RKO (cell line): Measurements from ENCODE around the gene CIBAR2.

Experiments used
- DNase-seq: peaks from one replicate; pipeline ENCODE4 v3.0.0-alpha.2; 2016; ENCODE audit warnings: low spot score

CIBAR2 gene

DNA sequence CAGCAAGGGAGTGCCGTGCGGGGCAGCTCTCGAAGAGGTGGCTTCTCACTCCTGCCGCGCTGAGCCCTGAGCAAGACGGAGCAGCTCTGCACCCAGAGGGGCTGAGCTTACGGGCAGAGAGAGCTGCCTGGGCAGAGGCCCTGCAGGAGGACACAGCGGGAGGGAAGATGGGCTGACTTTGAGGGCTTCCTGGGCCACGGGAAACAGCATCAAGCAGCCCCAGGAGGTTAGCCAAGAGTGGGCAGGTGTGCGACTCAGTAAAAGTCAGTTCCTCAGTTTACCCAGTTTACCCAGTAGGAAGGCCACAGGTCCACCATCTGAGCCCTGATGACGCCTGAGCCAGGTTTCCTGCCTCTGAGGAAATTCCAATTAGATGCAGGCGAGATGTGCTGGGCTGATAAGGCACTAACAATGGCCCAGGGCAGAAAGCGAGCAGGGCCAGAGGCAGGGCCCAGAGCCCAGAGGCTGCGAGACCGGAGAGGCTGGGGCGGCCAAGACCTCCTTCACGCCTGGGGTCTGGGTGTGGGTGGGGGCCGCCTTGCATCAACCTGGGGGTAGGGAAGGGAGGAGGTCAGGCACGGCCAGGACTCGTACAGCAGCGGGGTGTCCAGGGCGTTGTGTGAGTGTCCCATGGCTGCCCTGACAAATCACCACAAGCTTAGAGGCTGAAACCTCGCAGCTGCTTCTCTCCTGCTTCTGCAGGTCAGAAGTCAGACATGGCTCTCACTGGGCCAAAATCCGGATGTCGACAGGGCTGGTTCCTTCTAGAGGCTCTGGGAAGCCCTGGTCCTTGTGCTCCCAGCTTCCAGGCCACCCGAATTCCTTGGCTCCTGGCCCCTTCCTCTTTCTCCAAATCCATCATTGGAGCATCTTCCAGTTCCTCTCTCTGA lies 32.0 kb upstream of the CIBAR2 start:
- no peak for DNase-seq

DNA sequence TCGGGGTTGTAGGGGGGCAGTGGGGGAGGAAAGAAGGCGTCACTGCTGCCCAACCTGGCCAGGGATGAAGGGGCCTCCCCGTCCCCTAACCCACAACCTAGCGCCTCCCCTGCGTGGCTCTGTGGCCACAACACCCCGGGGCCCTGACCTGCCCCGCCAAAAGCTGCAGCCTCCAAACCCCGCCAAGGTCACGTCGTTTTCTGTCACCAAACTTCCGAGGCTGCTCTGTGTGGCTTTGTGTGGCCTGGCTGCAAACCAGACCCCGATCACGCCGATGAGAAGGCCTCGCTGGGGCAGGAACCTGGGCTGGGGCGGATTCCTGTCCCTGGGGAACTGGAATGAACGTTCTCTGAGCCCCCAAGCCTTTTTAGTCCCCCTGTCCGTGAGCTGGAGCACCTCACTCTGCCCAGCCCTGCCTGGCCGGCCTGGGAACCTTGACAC lies 30.5 kb upstream of the CIBAR2 start:
- DNase-seq, result no peak

DNA sequence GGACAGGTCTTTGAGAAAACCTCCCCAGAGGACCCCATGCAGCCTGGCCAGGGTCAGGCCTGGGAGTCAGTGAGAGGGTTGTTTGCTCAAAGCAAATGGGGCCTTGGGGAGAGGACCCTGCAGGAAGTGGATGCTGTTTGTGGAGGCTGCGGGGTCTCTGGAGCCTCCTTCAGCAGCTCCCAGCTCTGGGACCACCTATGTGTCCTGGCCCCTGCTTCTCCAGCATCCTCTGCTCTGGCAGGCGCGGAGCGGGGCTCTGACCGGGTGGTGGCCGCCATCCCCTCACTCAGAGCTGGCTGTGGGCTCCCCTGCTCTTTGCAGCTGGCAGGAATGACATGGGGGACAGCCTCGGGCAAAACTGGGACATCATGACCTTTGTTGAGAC lies 29.8 kb upstream of the CIBAR2 start:
- DNase-seq, result no peak

DNA sequence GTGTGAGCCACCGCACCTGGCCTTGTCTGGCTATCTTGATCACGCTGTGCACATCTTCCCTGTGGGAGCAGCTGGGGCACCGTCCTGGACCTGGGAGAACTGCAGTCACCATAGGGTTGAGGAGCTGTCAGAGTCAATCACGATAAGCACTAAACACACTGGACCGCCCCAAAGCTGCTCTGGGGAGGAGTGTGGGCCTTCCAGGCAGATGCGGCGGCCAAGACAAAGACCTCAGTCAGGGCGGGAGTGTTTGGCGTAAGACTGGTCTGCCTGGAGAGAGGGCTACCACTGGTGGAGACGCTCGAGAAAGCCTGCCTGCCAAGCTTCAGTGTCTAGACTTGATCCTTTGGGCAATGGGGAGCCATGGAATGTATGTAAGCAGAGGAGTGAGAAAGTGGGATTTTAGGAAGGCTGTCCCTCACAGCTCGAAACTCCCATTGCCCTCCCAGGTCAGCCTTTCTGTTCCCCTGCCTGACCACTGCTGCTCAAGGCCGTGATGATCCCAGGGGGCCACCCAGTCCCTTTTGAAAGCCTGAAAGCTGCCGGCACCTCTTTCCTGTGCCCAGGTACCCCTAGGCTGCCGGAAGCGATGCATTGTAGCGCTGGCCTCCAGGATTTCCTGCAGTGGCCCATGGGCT lies 29.3 kb upstream of the CIBAR2 start:
- no peak for DNase-seq

DNA sequence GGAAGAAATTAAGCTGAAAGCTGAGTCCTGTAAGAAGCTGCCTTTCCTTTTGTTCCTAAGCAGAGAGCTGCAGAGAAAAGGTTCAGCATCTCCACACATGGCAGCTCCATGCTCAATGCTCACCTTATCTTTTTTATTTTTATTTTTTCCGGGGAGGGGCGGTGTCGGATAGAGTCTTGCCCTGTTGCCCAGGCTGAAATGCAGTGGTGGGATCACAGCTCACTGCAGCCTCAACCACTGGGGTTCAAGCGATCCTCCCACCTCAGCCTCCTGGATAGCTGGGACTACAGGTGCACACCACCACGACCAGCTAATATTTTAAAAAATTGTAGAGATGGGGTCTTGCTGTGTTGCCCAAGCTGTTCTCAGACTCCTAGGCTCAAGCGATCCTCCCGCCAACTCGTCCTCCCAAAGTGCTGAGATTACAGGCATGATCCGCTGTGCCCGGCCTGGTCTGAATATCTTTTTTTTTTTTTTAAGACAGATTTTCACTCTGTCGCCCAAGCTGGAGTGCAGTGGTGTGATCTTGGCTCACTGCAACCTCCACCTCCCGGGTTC lies 28.3 kb upstream of the CIBAR2 start:
- DNase-seq, result no peak

DNA sequence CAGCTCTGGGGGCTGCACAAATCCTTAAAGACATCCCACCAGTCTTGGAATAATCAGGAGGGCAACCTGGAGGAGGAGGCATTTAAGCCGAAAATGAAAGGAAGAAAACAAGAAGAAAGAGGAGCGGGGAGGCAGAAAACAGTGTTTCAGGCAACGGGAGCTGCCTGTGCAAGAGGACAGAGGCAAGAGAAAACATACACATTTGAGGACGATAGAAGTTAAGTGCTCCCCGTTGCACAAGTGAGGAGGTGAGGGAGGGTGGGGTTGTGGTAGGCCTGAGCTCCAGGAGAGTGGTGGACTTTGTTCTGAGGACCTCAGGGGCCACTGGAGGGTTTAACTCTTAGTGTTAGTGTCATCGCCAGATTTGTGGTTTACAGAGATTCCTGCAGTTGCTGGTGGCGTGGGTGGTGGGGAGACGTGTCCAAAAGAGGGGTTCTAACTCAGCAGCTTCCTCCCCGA lies 27.6 kb upstream of the CIBAR2 start:
- DNase-seq, result no peak

DNA sequence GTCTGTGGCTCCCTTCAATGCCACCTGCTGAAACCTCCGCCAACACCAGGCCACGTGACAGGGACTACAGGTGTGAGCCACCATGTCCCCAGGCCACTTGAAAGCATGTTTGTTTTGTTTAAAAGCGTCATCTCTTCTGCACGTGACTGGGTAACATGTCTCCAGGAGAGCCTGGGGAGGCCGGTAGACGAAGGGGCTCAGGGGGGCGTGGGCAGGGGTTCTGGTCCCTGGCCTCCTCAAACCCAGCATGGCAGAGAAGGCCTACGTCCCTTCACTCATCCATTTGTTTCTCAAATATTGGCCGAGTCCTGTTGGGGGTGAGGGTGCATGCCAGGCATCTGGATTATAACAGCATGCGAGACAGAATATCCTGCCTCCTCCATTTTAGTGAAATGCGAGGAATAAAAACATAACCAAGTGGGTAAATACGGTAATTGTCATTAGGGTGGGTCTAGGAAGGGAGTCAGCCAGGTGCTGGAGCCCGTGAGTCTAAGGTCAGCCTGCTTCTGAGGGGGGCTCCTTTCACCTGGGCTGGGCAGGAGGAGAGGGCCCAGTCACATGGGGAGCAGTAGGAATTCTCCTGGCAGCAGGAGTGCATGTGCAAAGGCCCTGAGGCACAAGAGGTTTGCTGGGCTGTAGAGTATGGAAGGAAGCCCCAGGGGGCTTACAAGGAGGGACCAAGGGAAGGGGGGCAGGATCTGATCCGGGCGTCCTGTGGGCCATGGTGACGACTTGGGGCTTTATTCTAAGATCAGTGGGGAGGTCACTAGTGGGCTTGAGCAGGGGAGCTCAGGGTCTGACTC lies 26.8 kb upstream of the CIBAR2 start:
- no peak for DNase-seq

DNA sequence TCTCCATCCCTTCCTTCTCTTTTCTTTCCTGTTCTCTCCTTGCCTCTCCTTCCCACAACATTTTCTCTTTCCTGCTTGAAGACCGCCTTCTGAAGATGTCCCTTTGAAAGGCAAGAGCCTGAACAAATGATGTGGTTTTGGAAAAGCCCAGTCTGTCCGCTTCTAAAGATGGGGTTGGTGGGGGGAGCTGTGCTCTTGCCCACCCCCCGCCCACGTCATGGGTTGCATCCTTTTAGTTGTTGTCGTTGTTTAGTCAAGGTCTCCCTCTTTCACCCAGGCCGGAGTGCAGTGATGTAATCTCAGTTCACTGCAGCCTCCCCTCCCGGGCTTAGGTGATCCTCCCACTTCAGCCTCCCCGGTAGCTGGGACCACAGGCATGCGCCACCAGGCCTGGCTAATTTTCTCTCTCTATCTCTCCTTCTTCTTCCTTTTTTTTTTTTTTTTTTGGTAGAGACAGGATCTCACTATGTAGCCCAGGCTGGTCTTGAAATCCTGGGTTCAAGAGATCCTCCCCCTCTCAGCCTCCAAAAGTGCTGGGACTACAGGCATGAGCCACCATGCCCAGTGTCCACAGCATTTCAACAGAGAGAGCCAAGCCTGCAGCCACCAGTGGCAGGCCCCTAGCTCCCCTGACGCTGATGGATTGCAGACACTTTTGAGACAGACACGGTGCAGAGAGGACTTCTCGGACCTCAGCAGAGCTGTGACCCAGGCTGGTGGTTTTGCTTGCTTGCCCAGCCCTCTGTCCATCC lies 26.0 kb upstream of the CIBAR2 start:
- no peak for DNase-seq

DNA sequence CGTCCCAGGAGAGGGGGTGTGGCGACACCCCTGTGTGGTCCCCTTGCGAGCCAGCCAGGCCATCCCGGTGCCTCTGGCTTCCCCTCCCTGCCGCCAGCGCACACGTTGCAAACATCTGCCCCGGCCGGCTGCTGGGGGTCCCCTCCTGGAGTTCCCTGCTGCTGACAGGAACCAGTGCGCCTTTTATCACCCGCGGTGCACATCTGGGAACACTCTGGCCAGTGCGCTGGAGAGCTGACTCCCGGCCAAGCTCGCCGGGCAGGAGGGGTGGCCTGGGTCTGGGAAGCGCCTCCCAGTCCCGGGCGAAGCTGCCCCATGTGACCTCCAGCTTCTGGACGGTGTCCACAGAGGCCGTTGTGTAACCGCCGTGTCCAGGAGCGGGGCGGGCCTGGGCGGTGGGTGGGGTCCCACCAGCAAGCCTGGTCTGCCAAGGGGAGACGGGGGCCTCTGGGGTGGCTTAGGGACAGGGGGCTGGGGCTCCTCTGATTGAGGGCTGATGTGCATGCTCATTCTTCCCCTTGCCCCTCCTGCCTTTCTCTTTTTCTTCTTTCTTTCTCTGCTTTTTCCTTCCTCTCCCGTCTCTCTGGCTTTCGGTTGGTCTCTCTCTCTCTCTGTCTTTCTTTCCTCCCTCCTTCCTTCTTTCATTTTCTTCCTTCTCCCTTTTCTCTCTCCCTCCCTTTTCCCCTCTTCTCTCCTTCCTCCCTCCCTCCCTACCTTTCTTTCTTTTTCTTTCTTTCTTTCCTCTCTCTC lies 25.2 kb upstream of the CIBAR2 start:
- no peak for DNase-seq

DNA sequence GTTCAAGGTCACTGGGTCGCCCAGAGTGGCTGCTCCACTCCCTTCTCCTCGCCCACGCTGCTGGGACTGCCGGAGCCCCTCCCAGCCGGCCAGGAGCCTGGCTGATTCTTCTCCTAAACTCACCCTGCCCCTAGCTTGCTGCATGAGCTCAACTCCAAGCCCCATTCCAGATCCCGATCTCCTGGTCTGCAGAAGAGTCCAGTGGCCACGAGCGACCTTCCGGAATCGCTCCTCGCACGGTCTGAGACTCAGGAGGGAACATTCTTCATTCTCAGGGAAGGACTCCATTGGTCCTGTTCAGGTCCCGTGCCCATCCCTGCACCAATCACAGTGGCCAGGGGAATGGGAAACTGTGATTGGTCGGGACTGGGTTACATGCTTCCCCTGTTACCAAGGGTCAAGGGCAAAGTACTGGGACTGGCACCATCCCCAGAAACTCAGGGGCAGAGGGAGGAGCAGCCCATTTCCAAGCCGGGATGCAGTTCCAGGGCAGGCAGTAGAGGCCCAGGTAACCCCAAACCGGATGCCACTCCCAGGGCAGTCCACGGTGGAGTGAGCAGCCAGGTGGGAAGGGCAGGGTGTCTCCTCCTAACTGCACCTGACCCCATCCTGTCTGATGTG lies 24.5 kb upstream of the CIBAR2 start:
- DNase-seq, result peak; percentile 15

DNA sequence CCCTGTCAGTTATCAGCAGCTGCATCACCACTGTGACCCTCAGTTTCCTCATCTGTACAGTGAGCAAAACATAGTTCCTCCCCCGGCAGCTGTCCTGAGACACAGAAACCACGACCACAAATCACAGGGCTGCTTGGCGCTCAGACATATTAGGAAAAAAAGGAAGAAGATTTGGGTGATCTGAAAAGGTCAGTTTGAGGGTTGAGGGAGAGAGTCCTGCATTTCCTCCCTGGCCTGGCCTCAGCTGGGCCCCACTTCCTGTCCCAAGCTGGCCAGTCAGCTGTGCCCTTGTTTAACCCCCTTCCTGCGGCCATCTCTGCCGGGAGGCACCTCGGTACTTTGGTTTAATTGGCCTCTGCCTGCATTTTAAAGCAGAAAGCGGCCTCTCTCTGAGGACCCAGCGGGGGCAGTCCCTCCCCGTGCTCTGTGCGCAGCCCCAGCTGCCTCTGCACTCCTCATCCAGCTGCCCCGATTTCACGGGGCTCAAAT lies 24.0 kb upstream of the CIBAR2 start:
- DNase-seq, result no peak

DNA sequence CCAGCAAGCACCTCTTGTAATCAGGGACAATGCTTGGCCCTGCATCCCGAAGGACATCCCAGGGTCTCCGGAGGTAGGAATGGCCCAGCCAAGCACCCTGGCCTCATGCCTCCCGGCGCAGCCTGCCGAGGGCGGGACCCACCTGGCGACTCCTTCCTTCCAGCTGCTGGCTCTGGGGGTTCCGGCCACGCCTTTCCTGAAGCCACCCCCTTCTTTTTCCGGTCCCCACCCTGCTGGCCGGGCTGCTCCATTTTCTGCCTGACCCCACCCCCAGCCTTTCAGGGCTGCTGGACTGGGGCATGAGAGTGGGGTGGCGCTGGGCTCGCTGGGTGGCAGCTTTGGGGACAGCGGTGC lies 22.5 kb upstream of the CIBAR2 start:
- DNase-seq, result no peak

DNA sequence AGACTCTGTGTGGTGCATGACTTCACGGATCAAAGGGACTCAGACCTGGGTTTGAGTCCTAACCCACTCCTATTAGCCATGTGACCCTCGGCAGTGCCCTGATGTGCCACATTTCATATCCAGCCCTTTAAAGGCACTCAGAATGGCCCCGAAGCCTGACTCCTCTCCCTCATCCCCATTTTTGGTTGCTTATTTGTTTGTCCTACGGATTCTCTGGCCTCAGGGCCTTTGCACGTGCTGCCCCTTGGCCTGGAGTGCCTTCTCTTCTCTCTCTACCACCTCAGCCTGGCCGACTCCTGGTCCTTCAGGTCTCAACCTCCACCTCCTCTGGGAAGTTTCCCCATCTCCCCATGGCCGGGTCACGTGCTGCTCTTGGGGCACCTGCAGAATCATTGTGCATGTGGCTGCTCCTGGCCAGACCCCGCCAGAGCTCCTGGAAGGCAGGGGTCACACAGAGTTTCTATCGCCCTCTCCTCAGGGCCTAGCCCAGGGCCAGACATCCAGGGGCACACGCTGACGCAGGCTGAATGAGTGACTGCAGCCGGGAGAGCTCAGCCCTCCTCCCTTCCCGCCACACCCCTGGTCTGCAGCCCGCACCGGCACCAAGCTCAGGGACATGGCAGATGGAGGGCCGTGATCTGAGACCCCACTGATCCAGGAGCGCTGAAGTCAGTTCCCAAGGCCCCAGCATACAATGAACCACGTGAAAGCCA lies 22.0 kb upstream of the CIBAR2 start:
- DNase-seq, result no peak

DNA sequence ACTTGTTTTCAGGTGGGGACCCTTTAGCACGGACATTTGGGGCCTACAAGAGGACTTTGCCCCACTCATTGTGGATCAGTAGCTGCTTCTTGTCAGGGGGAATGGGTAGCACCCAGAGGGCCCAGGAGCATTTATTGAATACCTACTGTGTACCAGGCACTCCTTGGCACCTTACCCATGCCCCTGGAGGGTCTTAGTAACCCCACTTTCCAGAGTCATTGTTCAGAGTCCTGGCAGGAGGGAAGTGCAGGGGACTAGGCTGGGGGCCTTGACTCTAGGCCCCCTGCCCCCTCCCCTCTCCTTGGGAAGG lies 21.0 kb upstream of the CIBAR2 start:
- no peak for DNase-seq

DNA sequence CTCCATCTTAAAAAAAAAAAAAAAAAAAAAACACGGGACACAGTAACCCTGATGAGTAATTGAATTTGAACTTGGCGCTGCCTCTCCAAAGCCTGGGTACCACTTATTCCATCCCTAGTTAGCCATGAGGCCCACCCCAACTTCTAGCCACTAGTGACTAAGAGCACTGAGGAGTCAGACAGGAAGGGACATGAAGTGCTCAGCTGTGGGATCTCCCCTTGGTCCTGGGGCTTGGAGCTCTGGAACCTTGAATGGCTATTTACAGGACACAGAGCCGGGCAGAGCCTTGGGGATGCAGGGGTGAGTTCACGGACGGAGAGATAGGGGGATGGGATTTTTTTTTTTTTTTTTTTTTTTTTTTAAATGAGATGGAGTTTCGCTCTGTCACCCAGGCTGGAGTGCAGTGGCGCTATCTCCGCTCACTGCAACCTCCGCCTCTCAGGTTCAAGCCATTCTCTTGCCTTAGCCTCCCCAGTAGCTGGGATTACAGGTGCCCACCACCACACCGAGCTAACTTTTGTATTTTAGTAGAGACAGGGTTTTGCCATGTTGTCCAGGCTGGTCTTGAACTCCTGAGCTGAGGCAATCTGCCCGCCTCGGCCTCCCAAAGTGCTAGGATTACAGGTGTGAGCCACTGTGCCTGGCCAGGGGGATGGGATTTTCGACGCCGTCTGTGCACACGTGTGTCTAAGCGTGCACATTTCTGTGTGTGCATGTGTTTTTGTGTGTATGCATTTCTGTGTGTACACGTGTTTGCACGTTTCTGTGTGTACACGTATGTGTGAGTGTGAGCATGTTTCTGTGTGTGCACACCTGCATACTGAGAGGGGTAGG lies 20.4 kb upstream of the CIBAR2 start:
- DNase-seq, result peak; percentile 30

DNA sequence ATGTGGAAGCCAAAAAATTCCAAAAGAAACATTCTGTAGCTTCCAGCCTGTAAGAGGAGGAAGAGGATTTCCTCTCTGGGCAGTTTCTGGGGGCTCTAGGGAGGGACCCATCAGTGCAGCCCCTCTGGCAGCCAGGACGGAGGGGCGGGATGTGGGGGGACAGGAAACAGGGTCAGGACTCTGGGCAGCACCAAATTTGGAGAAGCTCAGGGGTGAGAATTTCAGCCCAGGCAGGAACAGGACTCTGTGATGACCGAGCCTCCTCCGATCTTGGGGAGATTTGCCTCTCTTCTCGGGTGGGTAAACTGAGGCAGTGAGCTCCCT lies 18.4 kb upstream of the CIBAR2 start:
- no peak for DNase-seq

DNA sequence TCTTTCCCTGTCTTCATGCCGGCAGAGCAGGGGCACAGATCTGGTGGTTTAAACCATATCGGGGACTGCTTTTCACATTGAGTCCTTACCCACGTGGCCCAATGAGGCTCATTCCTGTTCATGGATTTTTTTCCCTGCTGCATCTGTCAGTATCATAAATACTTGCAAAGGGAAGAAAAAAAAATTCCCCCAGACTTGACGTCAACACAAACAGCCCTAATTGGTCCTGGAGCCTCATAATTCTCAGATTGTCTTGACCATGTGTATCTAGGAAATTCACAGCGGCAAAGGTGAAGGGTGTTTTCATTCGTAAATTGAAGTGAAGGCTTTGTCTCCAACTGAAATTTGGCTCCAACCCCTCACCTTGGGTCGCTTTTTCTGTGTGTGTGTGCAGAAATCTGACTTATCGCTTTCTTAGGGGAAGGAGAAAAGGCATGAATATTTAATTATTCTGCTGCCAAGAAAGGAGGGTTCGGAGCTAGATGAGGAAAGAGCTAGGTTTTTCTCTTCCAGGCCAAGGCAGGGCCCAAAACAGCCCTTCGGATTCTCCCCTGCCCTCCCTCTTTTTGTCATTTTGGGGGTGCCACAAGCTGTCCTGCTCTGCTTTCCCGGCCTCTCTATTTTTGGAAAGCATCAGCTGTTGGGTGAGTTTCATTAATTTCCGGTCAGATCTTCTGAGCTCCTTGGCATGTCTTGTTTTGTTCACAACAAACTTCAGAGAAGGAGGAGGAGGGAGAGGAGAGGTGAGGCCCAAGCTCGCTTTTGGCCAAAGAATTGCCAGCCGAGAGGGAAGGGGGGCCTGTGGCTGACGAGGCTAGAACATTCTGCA lies 17.8 kb upstream of the CIBAR2 start:
- no peak for DNase-seq
